HG03095 (cell line): ENCODE results near the gene ZFYVE26.
"Not testable (repeated sequence)": the region's sequence is repeated elsewhere in the genome, so short reads cannot be mapped to it uniquely, and the experiment has no call there.

ENCODE experiments used
- ATAC-seq: cut with Tn5 transposase; IDR thresholded peaks from one replicate; pipeline ENCODE4 v1.9.1; 2021; ENCODE audit warnings: moderate library complexity; ENCODE audit not compliant: unreplicated experiment

Gene ZFYVE26

DNA sequence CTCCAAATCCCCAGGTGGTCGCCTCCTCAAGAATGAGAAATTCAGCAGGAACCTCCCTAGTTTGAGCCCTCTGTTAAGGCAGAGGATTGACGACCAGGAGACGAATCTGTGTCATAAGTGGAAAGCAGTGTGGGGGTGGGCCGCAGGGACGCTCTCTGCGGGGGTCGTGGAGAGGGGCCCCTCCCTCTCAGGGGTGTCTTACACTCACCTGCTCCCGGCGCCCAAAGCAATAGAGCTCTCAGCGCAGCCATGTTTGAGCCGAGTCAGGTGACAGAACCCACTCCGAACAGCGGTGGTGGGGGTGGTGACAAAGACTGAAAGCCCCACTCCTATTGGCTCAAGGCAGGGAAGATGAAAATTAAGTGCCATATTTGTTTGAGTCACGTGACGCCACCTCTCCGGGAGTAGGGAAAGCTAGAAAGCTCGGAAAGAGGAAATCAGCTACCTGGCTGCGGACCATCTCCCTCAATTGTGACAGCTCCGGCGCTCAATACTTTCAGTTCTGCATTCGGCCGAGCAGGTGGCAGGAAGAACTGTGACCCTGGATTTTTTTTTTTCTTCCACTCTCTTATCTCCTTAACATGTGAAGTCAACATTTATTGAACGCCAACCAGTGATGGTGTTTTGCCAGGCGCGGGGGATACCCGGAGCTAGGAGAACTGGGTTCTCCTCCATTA is at the start of gene ZFYVE26:
Gene ZFYVE26 (minus strand): TSS at position 265 of the 677 bp plus-strand sequence. CDS start 627 bp downstream, outside the sequence.
- ATAC-seq, result peak; percentile 80

DNA sequence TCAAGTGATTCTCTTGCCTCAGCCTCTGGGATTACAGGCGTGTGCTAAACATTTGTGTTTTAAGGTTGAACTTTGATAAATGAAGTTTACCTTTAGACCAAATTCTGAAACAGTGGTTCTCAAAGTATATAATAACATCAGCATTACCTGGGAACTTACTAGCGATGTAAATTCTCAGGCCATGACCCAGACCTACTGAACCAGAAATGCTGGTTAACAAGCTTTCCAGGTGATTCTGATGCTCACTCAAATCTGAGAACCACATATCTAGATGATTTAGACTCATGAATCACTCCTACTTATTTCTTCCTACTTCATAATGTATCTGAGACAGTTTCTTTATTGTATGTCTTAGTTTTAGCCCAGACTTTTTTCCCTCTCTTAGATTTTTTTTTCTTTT is 46.8 kb upstream of the ZFYVE26 start:
- ATAC-seq, result no peak

DNA sequence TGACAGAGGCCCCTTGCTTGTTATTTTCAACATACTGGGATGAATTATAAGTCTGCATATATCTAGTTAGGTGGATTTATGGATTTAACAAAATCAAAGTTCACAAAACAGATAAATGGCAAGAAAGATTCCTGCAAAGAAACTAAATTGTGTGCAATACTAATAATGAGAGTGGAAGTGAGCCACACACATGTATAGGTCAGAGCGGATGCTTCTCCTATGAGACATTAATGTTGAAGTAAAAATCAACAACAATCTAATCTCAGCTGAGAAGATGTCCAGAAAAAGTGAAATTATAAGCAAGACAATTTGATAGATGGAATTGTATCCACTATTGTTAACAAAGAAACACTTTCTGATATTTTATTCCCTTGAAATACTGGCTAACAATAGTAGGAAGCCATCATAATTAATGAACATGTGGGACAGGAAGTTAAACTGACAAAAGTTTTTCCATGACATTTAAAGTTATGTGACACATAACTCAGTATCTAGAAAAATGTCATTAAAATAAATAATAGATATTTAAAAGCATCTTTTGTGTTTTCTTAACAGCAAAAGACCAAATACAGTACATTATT is 42.9 kb upstream of the ZFYVE26 start:
- ATAC-seq, result no peak

DNA sequence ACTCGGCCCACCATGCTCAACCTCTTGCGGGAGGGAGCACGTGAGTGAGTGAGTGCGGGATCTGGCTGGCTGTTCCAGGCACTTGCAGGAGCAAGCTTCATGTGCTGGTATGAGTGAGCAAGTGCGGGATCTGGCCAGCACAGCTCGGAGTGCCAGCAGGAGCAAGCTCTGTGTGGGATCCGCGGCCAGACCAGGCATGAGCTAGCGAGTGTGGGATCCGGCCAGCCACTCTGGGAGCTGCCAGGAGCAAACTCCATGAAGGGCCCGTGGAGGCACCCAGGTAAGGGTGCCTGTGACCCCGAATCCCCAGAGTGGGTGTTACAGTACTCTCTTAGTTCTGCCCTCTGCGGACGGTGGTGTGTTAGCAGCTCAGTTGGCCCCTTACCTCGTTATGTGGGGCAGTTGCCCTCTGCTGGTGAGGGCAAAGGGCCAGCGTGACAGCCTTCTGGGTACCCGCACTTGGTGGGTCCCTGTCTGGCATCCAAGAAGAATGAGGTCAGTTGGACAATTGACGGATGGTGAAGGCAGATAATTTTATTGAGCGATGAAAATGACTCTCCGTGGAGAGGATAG is 41.5 kb upstream of the ZFYVE26 start:
- ATAC-seq, result no peak

DNA sequence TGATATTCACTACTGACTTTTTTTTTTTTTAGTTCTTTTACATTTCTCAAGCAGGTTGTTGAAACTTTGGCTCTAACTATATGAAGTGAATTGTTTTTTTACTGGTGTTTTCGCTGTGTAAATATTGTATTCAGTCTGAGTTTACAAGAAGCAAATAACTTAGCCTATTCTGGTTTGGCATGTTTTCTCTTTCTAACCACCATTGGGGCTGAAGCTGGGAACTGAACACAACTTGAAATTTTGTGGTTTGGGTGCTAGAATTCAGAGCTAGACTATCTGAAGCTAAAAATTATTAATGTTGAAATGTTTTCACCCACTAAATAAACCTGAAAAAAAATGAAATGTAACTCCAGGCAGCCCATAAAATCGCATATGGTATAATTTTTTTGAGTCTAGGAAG is 40.4 kb upstream of the ZFYVE26 start:
- no peak for ATAC-seq

DNA sequence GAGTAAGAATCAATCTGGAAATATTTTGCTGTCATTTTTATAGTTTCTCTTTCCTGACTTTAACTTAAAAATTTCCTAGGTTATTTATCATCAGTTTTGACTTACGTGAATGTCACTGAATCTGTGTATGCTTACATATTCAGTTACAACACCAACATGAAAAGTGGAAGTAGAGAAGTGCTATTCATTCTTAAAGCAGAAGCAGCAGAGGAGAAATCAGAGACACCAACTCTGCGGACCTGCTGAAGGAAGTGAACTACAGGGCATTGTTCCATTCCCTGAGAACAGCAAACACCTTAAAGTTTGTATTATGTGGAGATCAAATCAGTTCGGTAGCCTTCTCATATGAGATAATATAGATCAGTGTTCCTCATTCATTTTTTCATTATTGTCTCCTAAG is 37.3 kb upstream of the ZFYVE26 start:
- ATAC-seq, result no peak

DNA sequence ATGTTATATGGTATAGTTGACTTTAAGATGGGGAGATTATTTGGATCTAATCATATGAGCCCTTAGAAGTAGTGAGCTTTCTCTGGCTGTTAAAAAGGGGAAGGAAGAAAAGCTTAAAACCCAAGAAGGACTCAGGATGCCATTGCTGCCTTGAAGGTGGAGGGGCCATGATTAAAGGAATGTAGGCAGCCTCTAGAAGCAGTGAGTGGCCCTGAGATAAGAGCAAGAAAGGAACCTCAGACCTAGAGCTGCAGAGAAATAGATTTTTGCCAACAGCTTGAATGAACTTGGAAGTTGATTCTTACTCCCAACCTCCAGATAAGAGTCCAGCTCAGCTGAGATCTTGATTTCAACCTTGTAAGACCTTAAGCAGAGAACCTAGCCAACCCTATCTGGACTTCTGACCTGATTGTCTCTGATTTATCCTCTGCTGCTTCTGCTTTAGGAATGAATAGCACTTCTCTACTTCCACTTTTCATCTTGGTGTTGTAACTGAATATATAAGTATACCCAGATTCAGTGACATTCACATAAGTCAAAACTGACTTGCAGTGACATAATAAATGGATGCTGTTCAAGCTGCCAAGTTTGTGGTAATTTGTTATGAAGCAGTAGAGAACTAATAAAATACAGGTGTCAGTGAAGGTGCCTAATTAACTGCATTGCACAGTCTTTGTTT is 36.7 kb upstream of the ZFYVE26 start:
- no peak for ATAC-seq

DNA sequence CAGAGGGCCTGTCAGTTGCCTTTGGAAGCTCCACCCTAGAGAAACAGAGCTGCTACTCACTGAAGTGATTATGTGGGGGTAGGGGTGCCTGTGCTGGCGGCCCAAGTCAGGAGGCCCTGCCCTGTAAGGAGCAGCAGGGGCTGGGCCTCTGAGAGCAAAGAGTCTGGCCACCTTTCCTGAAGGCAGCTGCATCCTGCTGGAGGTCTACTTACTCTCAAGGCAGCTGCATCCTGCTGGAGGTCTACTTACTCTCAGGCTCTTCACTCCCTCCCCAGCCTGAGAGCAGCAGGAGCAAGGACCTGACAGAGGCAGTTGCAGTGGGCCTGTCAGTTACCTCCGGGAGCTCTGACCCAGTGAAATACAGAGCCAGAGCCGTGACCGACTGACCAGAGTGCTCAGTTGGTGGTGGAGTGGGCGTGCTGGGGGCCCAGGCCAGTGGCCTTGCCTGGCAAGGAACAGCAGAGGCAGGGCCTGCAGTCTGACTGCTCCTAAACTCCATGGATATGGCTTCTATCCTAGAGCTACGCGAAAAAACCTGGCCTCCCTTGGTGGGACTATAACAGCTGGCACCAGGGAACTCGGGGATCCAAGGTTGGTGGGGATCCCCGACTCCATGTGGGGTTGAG is 35.5 kb upstream of the ZFYVE26 start:
- ATAC-seq, result no peak

DNA sequence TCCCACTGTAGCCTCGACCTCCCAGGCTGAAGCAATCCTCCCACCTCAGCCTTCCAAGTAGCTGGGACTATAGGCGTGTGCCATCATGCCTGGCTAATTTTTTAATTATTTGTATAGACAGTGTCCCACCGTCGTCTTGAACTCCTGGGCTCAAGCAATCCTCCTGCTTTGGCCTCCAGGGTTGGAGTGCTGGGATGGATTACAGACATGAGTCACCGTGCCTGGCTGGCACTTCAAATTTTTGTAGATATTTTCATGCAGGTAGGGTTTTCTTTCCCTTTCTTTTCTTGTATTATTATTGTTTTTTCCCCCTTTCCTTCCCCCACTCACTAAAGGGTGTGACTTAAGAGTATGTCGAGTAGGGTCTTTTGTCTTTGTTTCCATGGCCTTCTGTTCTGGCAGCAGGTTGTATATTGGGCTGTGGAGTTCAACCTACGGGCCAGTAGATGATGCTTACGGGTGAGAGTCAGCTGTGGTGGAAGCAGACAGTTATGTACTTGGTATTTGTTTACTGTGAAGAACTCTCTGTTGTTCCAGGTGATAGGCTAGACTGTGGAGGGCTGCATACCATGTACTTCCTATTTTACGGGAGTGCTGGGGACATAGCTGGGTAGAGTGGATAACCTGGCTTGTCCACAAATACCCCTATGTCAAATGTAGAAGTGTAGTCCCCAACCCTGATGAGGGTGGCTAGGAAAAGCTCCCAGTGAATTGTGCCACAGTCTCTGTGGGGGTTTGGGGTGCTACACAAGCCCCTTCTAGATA is 33.9 kb upstream of the ZFYVE26 start:
- no peak for ATAC-seq

DNA sequence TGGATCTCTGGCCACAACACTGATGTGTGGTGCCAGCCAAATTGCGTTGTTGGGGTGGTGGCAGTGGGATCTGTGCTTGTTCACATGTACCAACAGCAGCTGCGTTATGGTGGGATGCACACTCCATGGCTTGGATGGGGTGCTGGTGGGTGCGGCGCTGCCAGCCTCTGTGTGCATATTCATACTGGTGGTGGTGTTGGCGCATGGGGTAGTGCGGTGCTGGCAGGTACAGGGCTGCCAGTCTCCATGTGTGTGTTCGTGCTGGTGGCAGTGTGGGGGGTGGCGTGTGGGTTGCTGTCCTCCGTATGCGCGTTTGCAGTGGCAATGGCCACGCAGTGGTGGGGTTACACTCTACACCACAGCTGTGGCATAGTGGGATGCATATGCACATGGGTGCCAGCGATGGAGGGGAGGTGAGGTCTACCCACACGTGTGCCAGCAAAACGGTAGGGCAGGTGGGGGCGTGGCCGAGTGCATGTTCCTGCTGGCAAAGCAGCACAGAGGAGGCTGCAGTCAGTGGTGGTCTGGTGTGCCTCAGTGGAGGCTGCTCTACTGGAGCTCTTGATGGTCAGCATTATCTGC is 29.7 kb upstream of the ZFYVE26 start:
- no peak for ATAC-seq

DNA sequence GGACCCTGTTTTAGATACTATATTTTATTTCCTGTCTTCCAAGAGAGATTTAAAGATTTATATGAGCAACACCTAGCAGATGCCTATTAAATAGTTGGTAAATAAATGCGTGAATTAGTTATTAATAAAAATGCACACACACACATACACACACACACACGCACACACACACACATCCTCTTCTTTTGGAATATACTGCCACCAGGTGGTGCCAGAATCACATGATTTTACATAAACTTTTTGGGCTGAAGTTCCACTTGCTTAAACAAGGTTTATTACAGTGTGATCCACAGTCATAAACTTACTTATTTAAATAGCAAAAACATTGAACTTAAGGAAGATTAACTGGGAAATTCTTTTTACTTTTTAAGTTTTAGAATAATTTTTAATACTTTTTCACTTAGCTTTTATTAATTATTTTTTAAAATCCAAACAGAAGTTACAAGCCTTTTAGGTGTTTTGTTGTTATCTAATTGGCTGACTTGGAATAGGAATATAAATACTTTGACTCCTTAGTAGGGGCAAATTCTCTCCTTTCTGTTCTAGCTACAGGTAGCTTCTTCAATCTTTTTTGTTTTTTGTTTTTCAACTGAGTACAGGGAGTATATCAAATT is 20.7 kb upstream of the ZFYVE26 start:
- no peak for ATAC-seq

DNA sequence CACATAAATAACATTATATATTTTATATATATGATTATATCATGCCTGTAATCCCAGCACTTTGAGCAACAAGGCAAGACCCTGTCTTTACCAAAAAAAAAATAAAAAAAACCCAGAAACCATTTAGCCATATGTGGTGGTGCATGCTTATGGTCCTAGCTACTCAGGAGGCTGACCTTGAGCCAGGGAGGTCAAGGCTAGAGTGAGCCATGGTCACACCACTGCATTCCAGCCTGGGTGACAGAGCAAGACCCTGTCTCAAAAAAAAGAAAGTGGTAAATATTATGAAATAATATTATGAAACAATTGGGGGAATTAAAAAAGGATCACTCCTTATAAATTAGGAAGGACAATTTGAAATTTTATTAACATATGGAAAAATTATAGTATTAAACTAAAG is 19.2 kb upstream of the ZFYVE26 start:
- ATAC-seq, result no peak

DNA sequence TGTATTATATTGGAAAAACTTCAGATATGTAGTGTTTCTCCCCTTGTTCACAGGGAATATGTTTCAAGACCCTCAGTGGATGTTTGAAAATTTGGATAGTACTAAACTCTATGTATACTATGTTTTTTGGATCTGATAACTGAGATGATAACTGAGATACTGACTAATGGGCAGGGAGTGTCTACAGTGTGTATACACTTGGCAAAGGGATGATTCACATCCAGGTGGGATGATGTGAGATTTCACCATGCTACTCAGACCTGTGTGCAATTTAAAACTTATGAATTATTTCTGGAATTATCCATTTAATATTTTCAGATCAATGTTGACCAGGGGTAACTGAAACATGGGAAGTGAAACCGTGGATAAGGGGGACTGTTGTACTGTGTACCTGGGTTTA is 17.0 kb upstream of the ZFYVE26 start:
- ATAC-seq, result no peak

DNA sequence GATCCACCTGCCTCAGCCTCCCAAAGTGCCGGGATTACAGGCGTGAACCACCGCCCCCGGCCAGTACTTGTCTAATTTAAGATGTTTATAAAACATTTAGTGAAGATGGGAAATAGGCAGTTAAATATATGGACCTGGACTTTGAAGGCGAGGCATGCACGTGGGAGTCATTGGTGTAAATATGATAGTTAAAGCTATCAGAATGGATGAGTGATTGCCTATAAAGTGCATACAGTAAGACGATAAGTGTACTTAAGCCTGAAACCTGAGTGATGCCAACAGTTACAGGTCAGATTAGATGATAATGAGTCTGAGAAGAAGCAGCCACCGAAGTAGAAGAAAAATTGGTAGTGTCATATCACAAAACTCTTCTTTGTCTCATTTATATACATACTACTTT is 14.7 kb upstream of the ZFYVE26 start:
- no peak for ATAC-seq

DNA sequence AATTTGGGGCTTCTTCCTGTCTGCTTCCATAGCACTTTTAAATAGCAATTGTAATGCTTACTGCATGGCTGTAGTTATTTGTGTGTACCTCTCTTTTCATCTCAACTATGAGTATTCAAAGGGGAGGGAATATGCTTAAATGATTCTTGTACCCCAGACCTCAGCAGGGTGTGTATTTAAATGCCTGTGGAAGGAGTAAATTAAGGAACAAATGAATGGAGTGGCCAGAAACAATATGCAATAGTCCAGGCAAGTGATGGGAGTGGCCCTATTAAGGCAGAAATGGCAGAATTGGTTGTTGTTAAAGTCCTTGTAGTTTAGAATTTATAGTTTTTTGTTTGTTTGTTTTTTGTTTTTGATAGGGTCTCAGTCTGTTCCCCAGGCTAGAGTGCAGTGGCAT is 4.7 kb upstream of the ZFYVE26 start:
- no peak for ATAC-seq

DNA sequence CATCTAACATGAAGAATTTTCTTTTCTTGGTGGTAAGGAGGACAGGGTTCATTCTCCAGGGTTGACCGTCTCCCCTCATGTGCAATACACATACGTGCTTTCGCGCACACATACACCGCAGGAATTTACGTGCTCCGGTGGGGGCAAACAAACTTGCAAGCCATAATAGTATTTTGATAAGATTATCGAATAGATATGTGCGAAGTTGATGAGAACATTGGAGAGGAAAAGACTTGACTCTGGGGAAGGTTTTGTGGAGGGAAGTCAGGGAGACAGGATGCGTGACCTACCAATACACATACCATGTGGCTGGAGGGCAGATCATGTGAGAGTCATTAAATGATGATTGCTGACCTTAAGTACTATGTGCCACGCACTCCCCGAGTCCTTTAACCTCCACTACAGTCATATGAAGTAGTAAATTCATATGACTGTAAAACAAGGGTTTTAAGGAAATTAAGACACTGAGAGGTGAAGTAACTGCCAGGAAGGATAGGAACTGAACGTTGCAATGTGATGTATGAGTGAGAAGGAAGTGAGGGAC is 4.1 kb upstream of the ZFYVE26 start:
- no peak for ATAC-seq

DNA sequence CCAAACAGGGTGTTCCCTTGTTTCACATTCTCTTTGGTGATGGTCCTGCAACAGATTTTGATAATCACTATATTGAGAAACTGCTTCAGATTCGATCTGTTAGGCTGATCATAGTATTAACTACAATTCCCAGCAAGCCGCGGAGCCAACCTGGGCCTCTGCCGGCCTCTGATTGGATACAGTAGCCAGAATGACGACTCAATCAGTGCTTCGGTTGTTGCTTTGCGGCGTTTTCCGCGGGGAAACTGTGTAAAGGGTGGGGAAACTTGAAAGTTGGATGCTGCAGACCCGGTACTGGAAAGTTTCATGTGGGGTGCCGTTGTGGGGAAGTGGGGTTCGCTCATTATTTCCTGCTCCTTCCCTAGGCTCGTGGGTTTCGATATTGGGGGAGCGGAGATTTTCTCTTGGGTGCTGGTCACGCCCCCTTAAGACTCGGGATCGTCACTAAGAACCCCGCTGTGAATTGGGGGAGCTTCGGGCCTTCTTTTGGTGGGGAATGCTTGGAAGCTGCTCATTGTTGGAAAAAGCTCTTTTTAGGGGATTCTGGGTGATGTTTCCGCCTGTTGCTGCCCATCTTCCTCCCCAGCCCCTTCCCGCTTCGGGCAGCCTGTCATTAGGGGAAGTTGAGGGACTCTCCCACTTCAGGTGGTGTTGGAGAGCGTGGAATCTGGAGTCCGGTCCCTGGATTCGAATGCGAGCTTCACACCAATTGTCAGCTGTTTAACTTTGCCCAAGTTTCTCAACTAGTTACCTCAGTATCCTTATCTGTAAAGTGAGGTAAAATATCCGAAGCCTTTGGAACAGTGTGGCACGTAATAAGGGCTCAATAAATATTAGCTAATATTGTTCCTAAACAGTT is 3.4 kb upstream of the ZFYVE26 start, which contains the start of gene RAD51B:
Gene RAD51B (plus strand): TSS at position 217 of the 859 bp plus-strand sequence.
- peak; percentile 59 for ATAC-seq

DNA sequence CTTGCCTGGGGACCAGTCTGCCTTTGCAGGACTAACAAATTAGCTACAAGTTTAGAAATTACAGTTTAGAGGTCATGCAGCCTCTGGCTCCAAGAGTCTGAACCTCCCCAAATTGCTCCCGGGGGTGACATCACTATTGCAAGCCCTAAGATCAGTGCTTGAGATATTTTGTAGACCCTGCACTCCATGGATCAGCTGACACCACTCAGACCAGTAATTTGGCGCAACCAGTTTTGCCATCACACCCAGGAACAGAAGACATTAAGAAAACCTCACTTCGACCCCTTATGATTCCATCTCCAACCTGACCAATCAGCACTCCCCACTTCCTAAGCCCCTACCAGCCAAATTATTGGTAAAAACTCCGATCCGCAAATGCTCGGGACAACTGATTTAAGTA is 2.1 kb upstream of the ZFYVE26 start:
- ATAC-seq, result not testable (repeated sequence)
